Memory B cell (primary cell): ENCODE data around the gene ZNF518B.
"Not testable (repeated sequence)": the region's sequence is repeated elsewhere in the genome, so short reads cannot be mapped to it uniquely, and the experiment has no call there.

Experiments
- ATAC-seq: fragments of 150-1000 bp; cut with Tn5 transposase; 2 replicates; pipeline ENCODE4 v1.10.0; 2021; ENCODE audit warnings: low read depth, mild to moderate bottlenecking, moderate library complexity
- DNase-seq, 2 donors: peaks; one replicate each; pipeline ENCODE4 v3.0.0; 2022; ENCODE audit warnings: low spot score in 2 of 2
- H3K27ac Mint-ChIP-seq: one replicate; pipeline ENCODE4 v1.8.0; 2022; ENCODE audit warnings: mild to moderate bottlenecking, moderate library complexity, mixed read lengths
- H3K27me3 Mint-ChIP-seq: one replicate; pipeline ENCODE4 v1.8.0; 2022; ENCODE audit warnings: mixed read lengths
- H3K36me3 Mint-ChIP-seq: one replicate; pipeline ENCODE4 v1.8.0; 2022; ENCODE audit warnings: mild to moderate bottlenecking, mixed read lengths
- H3K4me1 Mint-ChIP-seq: one replicate; pipeline ENCODE4 v1.8.0; 2022; ENCODE audit warnings: mixed read lengths
- H3K4me3 Mint-ChIP-seq: one replicate; pipeline ENCODE4 v1.8.0; 2022; ENCODE audit warnings: mild to moderate bottlenecking, moderate library complexity, mixed read lengths
- H3K9me3 Mint-ChIP-seq: one replicate; pipeline ENCODE4 v1.8.0; 2022; ENCODE audit warnings: mixed read lengths

The ZNF518B gene

DNA sequence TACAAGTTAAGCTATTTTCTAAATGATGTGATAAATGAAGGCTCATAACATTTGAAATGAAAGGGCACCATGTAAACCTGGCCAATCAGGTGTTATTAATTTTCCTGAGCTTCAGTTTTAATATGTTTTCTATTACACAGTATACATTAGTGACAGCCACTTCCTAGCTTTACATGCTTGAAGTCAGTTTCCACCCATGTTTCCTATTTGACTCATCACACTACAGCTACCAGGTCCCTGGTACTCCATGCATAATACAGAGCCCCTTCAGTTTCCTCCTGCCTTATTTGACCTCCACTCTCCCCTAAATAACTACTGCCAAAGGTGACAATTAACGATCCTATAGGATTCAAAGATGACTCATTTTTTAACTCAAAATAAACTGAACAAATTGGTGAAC, 18.3 kb downstream of the ZNF518B start:
- no peak overlapping the region for H3K4me3 Mint-ChIP-seq
- no peaks in the 10 kb centered on the region for H3K27me3 Mint-ChIP-seq
- ATAC-seq (no peak), DNase-seq (no peak)
- H3K27ac Mint-ChIP-seq, result no peak overlapping the region
- peaks cover 27% of the 10 kb centered on the region for H3K36me3 Mint-ChIP-seq
- H3K4me1 Mint-ChIP-seq, result peaks cover 2% of the 10 kb centered on the region
- peaks cover 6% of the 10 kb centered on the region for H3K9me3 Mint-ChIP-seq

DNA sequence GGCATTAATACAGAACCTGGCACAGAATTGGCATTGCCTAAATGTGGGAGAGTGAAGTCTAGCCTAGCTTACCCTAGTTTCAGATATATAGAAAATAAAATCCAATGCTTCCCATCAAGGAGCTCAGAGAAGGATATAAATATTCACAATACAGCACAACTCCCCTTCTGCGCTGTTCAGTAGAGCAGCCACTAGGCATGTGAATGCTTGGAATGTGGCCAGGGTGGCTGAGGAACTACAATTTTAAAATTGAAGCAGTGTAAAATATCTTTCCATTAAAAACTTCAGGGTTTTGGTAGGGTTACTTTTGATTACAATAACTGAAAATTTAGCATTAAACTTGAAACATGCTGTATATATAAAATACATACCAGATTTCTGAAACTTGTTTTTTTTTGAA, 19.5 kb downstream of the ZNF518B start:
- H3K36me3 Mint-ChIP-seq, result peaks cover 20% of the 10 kb centered on the region
- no peak overlapping the region for H3K27ac Mint-ChIP-seq
- H3K4me1 Mint-ChIP-seq, result peaks cover 2% of the 10 kb centered on the region
- H3K9me3 Mint-ChIP-seq, result peaks cover 6% of the 10 kb centered on the region
- no peak for ATAC-seq
- no peak for DNase-seq
- no peaks in the 10 kb centered on the region for H3K27me3 Mint-ChIP-seq
- H3K4me3 Mint-ChIP-seq, result no peak overlapping the region

DNA sequence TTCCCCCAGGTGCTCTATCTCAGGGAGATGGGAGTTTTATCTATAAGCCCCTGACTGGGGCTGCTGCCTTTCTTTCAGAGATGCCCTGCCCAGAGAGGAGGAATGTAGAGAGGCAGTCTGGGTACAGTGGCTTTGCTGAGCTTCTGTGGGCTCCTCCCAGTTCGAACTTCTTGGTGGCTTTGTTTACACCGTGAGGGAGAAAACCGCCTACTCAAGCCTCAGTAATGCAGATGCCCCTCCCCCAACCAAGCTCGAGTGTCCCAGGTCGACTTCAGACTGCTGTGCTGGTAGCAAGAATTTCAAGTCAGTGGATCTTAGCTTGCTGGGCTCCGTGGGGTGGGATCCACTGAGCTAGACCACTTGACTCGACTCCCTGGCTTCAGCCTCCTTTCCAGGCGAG, 29.5 kb downstream of the ZNF518B start:
- not testable (repeated sequence) for H3K27me3 Mint-ChIP-seq, H3K27ac Mint-ChIP-seq, ATAC-seq, DNase-seq, H3K4me3 Mint-ChIP-seq
- Mint-ChIP-seq H3K36me3 (peaks cover 18% of the 10 kb centered on the region), H3K9me3 (peaks cover 13% of the 10 kb centered on the region), H3K4me1 (peaks cover 12% of the 10 kb centered on the region)

DNA sequence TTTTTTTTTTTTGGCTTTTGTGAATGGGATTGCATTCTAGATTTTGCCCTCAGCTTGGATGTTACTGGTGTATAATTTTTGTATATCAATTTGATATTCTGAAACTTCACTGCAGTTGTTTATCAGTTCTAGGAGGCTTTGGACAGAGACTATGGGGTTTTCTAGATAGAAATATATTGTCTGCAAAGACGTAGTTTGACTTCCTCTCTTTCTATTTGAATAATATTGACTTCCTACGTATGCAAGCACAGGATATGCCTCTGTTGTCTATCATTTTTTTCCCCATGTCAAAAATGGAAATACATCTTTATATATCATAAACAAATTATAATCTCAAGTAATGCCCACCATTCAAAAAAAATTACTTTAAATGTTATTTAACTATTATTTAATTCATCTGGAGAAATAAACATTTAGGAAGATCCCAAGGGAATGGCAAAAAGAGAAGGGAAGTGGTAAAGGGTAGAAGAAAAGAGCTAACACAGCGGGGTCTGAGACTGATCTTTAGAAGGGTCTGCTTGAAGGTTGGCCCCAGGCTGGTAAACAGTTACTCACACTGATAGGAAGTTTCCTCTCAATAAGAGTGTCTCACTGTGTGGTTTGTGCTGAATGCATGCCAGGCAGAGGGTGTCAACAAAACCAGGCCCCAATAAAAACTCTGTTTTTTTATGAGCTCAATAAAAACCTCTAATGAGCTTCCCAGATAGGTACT, 35.7 kb downstream of the ZNF518B start:
- Mint-ChIP-seq H3K4me1 (peaks cover 21% of the 10 kb centered on the region), H3K9me3 (peaks cover 13% of the 10 kb centered on the region), H3K27ac (peak overlapping the region; percentile 79), H3K36me3 (peaks cover 13% of the 10 kb centered on the region), H3K27me3 (no peaks in the 10 kb centered on the region), H3K4me3 (no peak overlapping the region)
- DNase-seq (no peak), ATAC-seq (peak; percentile 97)

DNA sequence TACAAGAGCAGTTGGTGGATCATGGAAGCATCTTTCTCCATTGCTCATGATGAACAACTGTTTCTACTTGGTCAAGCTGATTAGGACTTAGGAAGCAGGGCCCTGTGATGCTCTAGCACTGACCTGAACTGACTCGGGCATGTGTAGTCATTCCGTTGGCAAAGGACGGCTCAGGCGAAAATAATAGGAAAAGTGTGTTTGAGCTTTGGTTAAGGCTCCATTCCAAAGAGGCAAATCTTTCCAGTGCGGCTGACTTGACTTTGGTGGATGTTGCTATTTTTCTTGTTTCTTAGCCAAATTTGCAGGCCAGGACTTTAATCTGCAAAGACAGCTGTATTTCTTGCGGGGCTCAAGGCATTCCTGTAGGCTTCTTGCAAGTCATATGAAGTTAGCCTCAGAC, 39.5 kb downstream of the ZNF518B start:
- Mint-ChIP-seq H3K27ac (no peak overlapping the region), H3K4me3 (no peak overlapping the region), H3K9me3 (peaks cover 7% of the 10 kb centered on the region), H3K27me3 (no peaks in the 10 kb centered on the region), H3K36me3 (peaks cover 8% of the 10 kb centered on the region), H3K4me1 (peaks cover 24% of the 10 kb centered on the region)
- no peak for DNase-seq
- no peak for ATAC-seq

DNA sequence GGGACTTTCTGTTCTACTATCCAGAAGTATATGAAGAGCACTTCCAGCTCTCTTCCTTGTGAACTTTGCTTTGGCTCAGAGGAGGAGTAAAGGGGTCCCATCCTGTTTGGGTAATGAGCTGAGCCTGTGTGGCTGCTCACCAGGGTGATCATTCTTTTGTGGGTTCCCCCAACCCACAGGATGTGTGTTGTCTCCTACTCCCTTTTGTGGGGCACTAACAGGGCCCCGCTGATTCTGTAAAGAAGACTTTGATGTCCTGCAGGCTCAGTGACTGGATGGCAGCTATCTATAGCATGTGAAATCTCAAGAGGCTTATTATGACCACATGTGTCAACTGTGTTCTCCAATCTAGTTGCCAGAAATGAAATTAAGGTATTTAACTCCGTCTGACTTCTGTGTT, 40.8 kb downstream of the ZNF518B start:
- DNase-seq, result no peak
- no peak for ATAC-seq
- Mint-ChIP-seq H3K4me1 (peaks cover 22% of the 10 kb centered on the region), H3K36me3 (peaks cover 7% of the 10 kb centered on the region), H3K27ac (no peak overlapping the region), H3K4me3 (no peak overlapping the region), H3K9me3 (peaks cover 5% of the 10 kb centered on the region), H3K27me3 (no peaks in the 10 kb centered on the region)

DNA sequence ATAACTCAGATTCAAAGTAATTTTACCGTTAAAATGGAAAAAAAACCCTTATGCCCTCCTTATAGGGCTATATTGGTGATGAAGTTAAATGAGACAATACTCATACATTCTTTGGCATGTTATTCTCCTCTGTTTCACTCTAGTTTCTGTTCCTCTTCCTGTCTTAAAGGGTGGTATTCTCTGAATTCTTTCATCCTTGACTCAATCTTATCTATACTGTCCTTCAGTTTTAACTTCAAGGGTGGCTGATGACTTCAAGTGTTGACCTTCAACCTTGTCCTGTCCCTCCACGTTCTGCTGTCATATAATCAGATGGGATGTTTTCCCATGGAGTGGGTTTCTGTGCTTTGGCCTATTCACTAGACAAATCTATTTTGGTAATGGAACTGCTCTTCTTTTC, 44.0 kb downstream of the ZNF518B start:
- DNase-seq, result no peak
- Mint-ChIP-seq H3K27me3 (no peaks in the 10 kb centered on the region), H3K4me3 (no peak overlapping the region), H3K9me3 (peaks cover 2% of the 10 kb centered on the region), H3K36me3 (peaks cover 2% of the 10 kb centered on the region), H3K4me1 (peaks cover 18% of the 10 kb centered on the region), H3K27ac (peak overlapping the region; percentile 26)
- ATAC-seq, result peak; percentile 98

DNA sequence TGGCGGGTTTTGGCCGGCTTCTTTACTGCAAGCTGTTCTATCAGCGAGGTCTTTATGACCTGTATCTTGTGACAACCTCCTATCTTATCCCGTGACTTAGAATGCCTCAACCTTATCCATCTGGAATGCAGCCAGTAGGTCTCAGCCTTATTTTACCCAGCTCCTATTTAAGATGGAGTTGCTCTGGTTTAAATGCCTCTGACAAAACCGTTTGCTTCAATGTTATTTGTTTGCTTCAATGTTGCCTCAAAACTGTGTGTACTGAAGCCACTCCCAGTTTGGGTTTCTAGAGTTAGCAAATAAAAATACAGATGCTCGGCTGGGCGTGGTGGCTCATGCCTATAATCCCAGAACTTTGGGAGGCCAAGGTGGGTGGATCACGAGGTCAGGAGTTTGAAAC, 51.6 kb downstream of the ZNF518B start:
- H3K4me1 Mint-ChIP-seq, result no peaks in the 10 kb centered on the region
- H3K9me3 Mint-ChIP-seq, result no peaks in the 10 kb centered on the region
- no peak for ATAC-seq
- DNase-seq, result no peak
- H3K27me3 Mint-ChIP-seq, result peaks cover 1% of the 10 kb centered on the region
- no peak overlapping the region for H3K4me3 Mint-ChIP-seq
- no peaks in the 10 kb centered on the region for H3K36me3 Mint-ChIP-seq
- H3K27ac Mint-ChIP-seq, result no peak overlapping the region

DNA sequence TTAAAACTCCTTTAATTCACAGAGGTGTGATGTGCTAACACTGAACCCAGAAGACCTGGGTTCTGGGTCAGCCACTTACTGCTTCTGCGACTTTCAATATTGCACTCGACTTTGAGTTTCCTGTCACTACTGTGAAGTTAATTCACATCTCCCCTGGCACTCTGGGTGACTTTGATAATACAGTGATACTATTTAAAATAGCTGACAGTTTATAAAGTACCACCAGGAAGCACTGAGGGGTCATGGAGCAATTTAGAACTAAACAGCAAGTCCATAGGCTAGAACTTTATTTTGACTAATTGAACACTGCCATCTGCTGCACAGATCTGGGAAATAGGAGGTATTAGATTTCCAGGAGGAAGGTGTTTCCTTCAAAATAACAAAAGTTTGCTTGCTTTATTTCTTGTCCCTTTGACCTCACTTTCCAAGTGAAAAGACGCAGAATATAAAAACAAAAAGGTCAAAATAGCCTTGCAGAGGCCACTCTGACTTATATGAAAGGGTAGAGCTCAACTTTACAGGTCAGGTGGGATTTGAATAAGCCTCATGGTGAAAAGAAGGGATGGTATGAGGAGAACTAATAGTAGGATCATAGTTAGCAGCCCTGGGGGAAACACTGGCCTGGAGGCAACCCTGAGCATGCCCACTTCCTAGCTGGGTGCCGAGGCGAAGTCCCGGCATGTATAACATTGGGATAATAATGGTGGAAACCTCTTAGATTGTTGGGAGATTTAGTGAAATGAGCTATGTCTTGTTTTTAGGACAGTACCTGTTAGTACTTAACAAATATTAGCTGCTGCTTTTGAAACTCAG, 53.4 kb downstream of the ZNF518B start:
- no peak for ATAC-seq
- Mint-ChIP-seq H3K4me1 (no peaks in the 10 kb centered on the region), H3K4me3 (no peak overlapping the region), H3K36me3 (no peaks in the 10 kb centered on the region), H3K27me3 (peaks cover 3% of the 10 kb centered on the region), H3K27ac (no peak overlapping the region), H3K9me3 (no peaks in the 10 kb centered on the region)
- no peak for DNase-seq

DNA sequence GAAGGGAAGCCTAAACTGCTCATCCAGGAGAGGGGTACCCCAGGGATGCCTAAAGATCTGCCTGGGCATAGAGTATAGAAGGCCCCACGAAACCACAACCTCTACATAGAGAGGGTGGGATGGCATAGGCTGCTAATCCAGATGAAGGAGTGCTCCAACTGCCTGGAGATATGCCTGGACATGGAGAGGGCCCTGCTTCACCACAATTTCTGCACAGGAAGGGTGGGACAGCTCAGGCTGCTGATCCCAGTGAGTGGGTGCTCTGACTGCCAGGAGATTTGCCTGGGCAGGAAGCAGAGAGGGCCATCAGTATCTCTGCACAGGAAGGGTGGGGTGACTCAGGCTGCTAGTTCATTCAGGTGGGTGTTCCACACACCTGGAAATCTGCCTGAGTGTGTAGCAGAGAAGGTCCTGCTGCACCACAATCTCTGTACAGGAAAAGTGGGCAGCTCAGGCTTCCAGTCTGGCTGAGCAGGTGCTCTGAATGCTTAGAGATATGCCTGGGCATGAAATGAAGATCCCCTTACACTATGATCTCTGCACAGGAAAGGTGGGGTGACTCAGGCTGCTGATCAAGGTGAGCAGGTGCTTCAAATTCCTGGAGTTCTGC, 61.1 kb downstream of the ZNF518B start:
- peaks cover 11% of the 10 kb centered on the region for H3K9me3 Mint-ChIP-seq
- H3K4me3 Mint-ChIP-seq, result no peak overlapping the region
- DNase-seq, result no peak
- peaks cover 5% of the 10 kb centered on the region for H3K36me3 Mint-ChIP-seq
- no peak overlapping the region for H3K27ac Mint-ChIP-seq
- H3K27me3 Mint-ChIP-seq, result peaks cover 9% of the 10 kb centered on the region
- H3K4me1 Mint-ChIP-seq, result peaks cover 2% of the 10 kb centered on the region
- ATAC-seq, result no peak
